ENCODE data around the gene HSPB6. TPM values are rescaled to one million over a fixed set of nuclear protein-coding genes. Genes with fewer than 3 reads are reported as not detected.

The HSPB6 gene
- total RNA-seq, 1 donor from 2014 or later: 0.49 TPM

DNA sequence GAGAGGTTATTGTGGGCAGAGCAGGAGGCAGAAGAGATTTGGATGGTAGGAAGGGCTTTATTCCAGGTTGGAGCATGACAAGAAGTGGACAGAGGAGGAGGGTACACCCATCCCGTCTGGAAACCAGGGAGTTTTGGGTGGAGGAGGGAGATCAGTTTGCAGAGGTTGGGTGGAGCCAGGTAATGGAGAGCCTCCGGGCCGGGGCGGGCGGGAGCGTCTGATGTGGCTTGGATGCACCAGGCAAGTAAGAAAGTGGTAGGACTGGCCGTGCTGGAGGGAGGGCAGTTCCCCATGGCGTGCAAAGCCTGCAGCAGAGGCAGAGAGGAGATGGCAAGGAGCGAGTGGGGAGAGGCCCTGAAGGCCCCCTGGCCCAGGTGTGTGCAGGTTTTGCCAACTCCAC is 25.5 kb downstream of the HSPB6 start:
- TF ChIP-seq, protein P1, sequence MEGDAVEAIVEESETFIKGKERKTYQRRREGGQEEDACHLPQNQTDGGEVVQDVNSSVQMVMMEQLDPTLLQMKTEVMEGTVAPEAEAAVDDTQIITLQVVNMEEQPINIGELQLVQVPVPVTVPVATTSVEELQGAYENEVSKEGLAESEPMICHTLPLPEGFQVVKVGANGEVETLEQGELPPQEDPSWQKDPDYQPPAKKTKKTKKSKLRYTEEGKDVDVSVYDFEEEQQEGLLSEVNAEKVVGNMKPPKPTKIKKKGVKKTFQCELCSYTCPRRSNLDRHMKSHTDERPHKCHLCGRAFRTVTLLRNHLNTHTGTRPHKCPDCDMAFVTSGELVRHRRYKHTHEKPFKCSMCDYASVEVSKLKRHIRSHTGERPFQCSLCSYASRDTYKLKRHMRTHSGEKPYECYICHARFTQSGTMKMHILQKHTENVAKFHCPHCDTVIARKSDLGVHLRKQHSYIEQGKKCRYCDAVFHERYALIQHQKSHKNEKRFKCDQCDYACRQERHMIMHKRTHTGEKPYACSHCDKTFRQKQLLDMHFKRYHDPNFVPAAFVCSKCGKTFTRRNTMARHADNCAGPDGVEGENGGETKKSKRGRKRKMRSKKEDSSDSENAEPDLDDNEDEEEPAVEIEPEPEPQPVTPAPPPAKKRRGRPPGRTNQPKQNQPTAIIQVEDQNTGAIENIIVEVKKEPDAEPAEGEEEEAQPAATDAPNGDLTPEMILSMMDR (IDR thresholded peaks at IDR 0.05; ENCODE audit: partially characterized antibody, unreplicated experiment): no peak
- no peak overlapping the region for H3K4me3 Mint-ChIP-seq (ENCODE audit: unreplicated experiment)
- peaks cover 10% of the 10 kb centered on the region for H3K27me3 Mint-ChIP-seq (ENCODE audit: unreplicated experiment)
- peaks cover 3% of the 10 kb centered on the region for H3K9me3 Mint-ChIP-seq (ENCODE audit: unreplicated experiment)
- peaks cover 4% of the 10 kb centered on the region for H3K36me3 Mint-ChIP-seq (ENCODE audit: unreplicated experiment)
- H3K4me1 Mint-ChIP-seq (ENCODE audit: low read depth, unreplicated experiment): no peaks in the 10 kb centered on the region
- H3K27ac Mint-ChIP-seq (ENCODE audit: unreplicated experiment): no peak overlapping the region
- no peak for DNase-seq

DNA sequence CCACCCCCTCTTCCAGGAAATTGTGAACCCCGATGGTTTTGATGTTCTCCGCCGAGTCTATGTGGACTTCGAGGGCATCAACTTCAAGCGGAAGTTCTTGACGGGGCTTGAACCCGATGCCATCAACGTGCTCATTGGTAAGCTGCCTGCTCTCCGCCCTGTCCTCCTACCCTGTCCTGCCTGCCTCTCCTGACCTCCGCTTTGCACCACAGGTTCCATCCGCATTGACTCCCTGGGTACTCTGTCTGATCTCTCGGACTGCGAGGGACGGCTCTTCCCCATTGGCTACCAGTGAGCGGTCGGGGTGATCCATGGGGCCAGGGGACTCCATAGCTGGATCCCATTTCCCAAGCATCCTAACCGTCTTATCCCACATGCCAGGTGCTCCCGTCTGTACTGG is 26.5 kb downstream of the HSPB6 start:
- Mint-ChIP-seq H3K4me3 (ENCODE audit: unreplicated experiment) (no peak overlapping the region), H3K36me3 (ENCODE audit: unreplicated experiment) (no peaks in the 10 kb centered on the region), H3K9me3 (ENCODE audit: unreplicated experiment) (peaks cover 3% of the 10 kb centered on the region), H3K27me3 (ENCODE audit: unreplicated experiment) (peaks cover 10% of the 10 kb centered on the region), H3K27ac (ENCODE audit: unreplicated experiment) (no peak overlapping the region), H3K4me1 (ENCODE audit: low read depth, unreplicated experiment) (no peaks in the 10 kb centered on the region)
- no peak for DNase-seq
- TF ChIP-seq, protein P1 (IDR thresholded peaks at IDR 0.05; ENCODE audit: partially characterized antibody, unreplicated experiment): no peak

DNA sequence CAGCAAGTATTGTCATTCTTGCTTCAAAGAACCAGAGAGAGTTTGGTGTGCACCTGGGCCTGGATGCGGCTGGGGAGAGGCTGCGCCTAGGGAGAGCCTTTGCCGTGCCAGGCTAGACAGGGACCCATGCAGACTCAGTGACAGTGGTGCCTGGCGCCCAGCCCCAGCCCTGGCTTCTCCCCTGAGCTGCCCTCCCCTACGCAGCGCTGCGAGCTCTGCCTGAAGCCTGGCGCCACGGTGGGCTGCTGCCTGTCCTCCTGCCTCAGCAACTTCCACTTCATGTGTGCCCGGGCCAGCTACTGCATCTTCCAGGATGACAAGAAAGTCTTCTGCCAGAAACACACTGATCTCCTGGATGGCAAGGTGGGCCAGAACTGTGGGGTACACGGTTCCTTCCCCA is 27.1 kb downstream of the HSPB6 start:
- Mint-ChIP-seq H3K9me3 (ENCODE audit: unreplicated experiment) (peaks cover 3% of the 10 kb centered on the region), H3K36me3 (ENCODE audit: unreplicated experiment) (no peaks in the 10 kb centered on the region)

DNA sequence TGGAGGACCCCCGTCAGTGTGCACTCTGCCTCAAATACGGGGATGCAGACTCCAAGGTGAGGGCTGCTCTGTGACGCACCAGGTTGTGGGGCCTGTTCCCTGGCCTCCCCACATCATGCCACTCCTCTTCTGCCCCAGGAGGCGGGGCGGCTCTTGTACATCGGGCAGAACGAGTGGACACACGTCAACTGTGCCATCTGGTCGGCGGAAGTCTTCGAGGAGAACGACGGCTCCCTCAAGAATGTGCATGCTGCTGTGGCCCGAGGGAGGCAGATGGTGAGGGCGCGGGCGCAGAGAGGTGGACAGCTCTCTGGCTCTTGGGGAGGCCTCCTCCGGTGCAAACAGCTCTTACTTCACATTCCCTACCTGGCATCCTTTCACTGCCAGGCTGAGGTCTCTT is 27.8 kb downstream of the HSPB6 start:
- Mint-ChIP-seq H3K27ac (ENCODE audit: unreplicated experiment) (no peak overlapping the region), H3K4me3 (ENCODE audit: unreplicated experiment) (no peak overlapping the region), H3K36me3 (ENCODE audit: unreplicated experiment) (no peaks in the 10 kb centered on the region), H3K9me3 (ENCODE audit: unreplicated experiment) (peaks cover 4% of the 10 kb centered on the region), H3K4me1 (ENCODE audit: low read depth, unreplicated experiment) (no peaks in the 10 kb centered on the region), H3K27me3 (ENCODE audit: unreplicated experiment) (peaks cover 5% of the 10 kb centered on the region)
- no peak for DNase-seq
- TF ChIP-seq, protein P1 (IDR thresholded peaks at IDR 0.05; ENCODE audit: partially characterized antibody, unreplicated experiment): no peak

More for the DNA sequence above, 27.1 kb downstream of the HSPB6 start:
- H3K27ac Mint-ChIP-seq (ENCODE audit: unreplicated experiment): no peak overlapping the region
- no peaks in the 10 kb centered on the region for H3K4me1 Mint-ChIP-seq (ENCODE audit: low read depth, unreplicated experiment)
- TF ChIP-seq, protein P1 (IDR thresholded peaks at IDR 0.05; ENCODE audit: partially characterized antibody, unreplicated experiment): no peak
- no peak for DNase-seq
- H3K27me3 Mint-ChIP-seq (ENCODE audit: unreplicated experiment): peaks cover 10% of the 10 kb centered on the region
- H3K4me3 Mint-ChIP-seq (ENCODE audit: unreplicated experiment): no peak overlapping the region

DNA sequence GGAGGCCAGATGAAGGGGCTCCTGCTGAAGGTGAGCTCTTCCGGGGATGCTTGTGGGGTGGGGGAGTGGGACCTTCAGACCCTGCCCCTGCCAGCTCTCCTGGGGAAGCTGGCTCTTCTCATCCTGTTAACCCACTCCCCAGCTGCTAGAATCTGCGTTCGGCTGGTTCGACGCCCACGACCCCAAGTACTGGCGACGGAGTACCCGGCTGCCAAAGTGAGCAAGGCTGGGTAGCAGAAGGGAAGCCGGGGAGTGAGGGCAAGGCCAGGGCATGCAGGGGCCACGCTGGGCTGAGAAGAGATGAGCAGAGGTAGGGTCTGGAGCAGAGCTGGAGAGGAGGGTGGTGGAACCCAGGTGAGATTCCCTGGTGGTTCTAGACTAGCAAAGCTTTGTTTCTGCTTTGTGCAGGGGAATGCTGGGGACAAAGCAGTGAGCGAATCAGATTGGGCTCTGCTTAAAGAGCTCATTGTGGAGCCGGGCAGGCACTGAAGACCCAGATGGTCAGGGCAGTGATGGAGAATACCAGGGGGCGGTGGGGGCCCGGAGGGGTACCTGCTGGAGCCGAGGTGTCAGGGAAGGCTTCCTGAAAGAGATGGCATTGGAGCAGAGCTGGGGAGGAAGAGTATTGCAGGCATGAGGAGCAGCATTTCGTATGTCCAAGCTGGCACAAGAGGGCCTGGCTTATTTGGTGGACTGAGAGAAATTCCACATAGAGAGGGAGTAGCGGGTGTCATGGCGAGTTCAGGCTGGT is 28.7 kb downstream of the HSPB6 start:
- H3K4me3 Mint-ChIP-seq (ENCODE audit: unreplicated experiment): no peak overlapping the region
- no peaks in the 10 kb centered on the region for H3K4me1 Mint-ChIP-seq (ENCODE audit: low read depth, unreplicated experiment)
- no peak for DNase-seq
- H3K27ac Mint-ChIP-seq (ENCODE audit: unreplicated experiment): no peak overlapping the region
- H3K36me3 Mint-ChIP-seq (ENCODE audit: unreplicated experiment): no peaks in the 10 kb centered on the region
- peaks cover 7% of the 10 kb centered on the region for H3K9me3 Mint-ChIP-seq (ENCODE audit: unreplicated experiment)
- TF ChIP-seq, protein P1 (IDR thresholded peaks at IDR 0.05; ENCODE audit: partially characterized antibody, unreplicated experiment): no peak
- H3K27me3 Mint-ChIP-seq (ENCODE audit: unreplicated experiment): peaks cover 4% of the 10 kb centered on the region

Measured in glutamatergic neuron (in vitro differentiated cells).